ENCODE data around the gene TPRG1L.

GRCh38 chr1:3639397-3639911 is 14.6 kb downstream of the TPRG1L start:
- no peak for TF ChIP-seq EZH2 (IDR thresholded peaks at IDR 0.05; ENCODE audit: low read length, unreplicated experiment)
- no peak for TF ChIP-seq CTCF (conservative IDR thresholded peaks at IDR 0.05; ENCODE audit: low read depth, low read length)
